CD4-positive, CD25-positive, alpha-beta regulatory T cell (primary cell): ENCODE results near the gene KCNH2. TPM values are rescaled to one million over a fixed set of nuclear protein-coding genes. Genes with fewer than 3 reads are reported as not detected.

Source experiments
- ATAC-seq, 2 donors: fragments of 150-1000 bp; cut with Tn5 transposase; one replicate each; pipeline ENCODE4 v1.10.0; 2021; ENCODE audit warnings: low read depth in 2 of 2, moderate number of reproducible peaks in 2 of 2, moderate library complexity in 1 of 2
- DNase-seq, 3 donors: peaks; one replicate each; pipeline versions ENCODE4 v3.0.0 to v3.0.0-alpha.2; 2012 to 2022; ENCODE audit warnings: mixed read lengths in 1 of 3
- H3K27ac ChIP-seq: one replicate; pipeline ENCODE4 v1.7.0; 2013; ENCODE audit warnings: mild to moderate bottlenecking, low read length; ENCODE audit not compliant: insufficient read depth, poor library complexity, severe bottlenecking
- H3K27me3 ChIP-seq: one replicate; pipeline ENCODE4 v1.7.0; 2013; ENCODE audit warnings: low read length; ENCODE audit not compliant: control insufficient read depth, insufficient read depth
- H3K36me3 ChIP-seq: one replicate; pipeline ENCODE4 v1.7.0; 2013; ENCODE audit warnings: mild to moderate bottlenecking, low read length, moderate library complexity; ENCODE audit not compliant: control insufficient read depth, insufficient read depth
- H3K4me1 ChIP-seq: 2 replicates; pipeline ENCODE4 v1.7.0; 2013; ENCODE audit warnings: mild to moderate bottlenecking, low read length; ENCODE audit not compliant: insufficient read depth, control insufficient read depth, poor library complexity, severe bottlenecking
- H3K4me3 ChIP-seq: one replicate; pipeline ENCODE4 v1.7.0; 2013; ENCODE audit warnings: low read depth, mild to moderate bottlenecking, low read length, moderate library complexity
- H3K9me3 ChIP-seq, 2 experiments: 1 replicate in 1 of 2; 2 replicates in 1 of 2; pipeline ENCODE4 v1.7.0; 2013; ENCODE audit warnings: low read length in 2 of 2, mild to moderate bottlenecking in 1 of 2, moderate library complexity in 1 of 2; ENCODE audit not compliant: control insufficient read depth in 2 of 2
- H3K27ac Mint-ChIP-seq, 3 donors: one replicate each; pipeline ENCODE4 v1.8.0; 2020 to 2022; ENCODE audit warnings: mild to moderate bottlenecking in 3 of 3, mixed read lengths in 3 of 3, moderate library complexity in 2 of 3
- H3K27me3 Mint-ChIP-seq: one replicate; pipeline ENCODE4 v1.8.0; 2022; ENCODE audit warnings: mild to moderate bottlenecking, mixed read lengths
- H3K36me3 Mint-ChIP-seq: one replicate; pipeline ENCODE4 v1.8.0; 2020; ENCODE audit warnings: mixed read lengths
- H3K4me1 Mint-ChIP-seq, 4 donors: one replicate each; pipeline ENCODE4 v1.8.0; 2020 to 2022; ENCODE audit warnings: mixed read lengths in 4 of 4, mild to moderate bottlenecking in 1 of 4
- H3K4me3 Mint-ChIP-seq, 4 donors: one replicate each; pipeline ENCODE4 v1.8.0; 2020 to 2022; ENCODE audit warnings: mild to moderate bottlenecking in 4 of 4, mixed read lengths in 4 of 4, moderate library complexity in 3 of 4
- H3K9me3 Mint-ChIP-seq, 7 donors: one replicate each; pipeline ENCODE4 v1.8.0; 2020 to 2022; ENCODE audit warnings: mixed read lengths in 7 of 7, mild to moderate bottlenecking in 3 of 7, moderate library complexity in 2 of 7
- polyA plus RNA-seq, 4 donors: library from polyadenylated mRNA; unstranded; fragments of 300-500 nt; fragmentation: Illumina TruSeq; gene quantifications; one replicate each; pipeline ENCODE4 v1.2.3, GENCODE V29; 2021
- total RNA-seq: library from RNA; stranded (reverse); gene quantifications from one replicate; pipeline ENCODE4 v1.2.3, GENCODE V29; 2022

The KCNH2 gene
- total and polyA plus RNA-seq, 5 donors from 2014 or later = 0.83 to 3.5 (median 1.6) TPM

DNA sequence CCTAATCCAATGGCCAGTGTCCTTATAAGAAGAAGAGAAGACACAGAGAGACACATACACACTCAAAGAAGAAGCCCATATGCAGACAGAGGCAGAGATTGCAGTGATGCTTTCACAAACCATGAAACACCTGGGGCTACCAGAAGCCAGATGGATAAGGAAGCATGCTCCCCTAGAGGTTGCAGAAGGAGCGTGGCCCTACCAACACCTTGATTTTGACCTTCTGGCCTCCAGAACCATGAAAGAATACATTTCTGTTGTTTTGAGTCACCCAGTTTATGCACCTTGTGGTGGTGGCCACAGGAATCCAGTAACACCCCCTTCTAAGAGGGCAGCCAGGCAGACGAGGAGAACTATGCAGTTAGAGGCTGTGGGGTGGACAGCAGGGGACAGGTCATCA lies 82.3 kb downstream of the KCNH2 start:
- no peak overlapping the region for H3K4me3 Mint-ChIP-seq
- no peaks in the 10 kb centered on the region for H3K36me3 Mint-ChIP-seq
- DNase-seq = no peak
- H3K27me3 ChIP-seq = peaks cover 5% of the 10 kb centered on the region
- no peaks in the 10 kb centered on the region for H3K9me3 ChIP-seq
- no peaks in the 10 kb centered on the region for H3K36me3 ChIP-seq
- ATAC-seq = no peak
- H3K4me3 ChIP-seq = no peak overlapping the region
- H3K27ac ChIP-seq = no peak overlapping the region
- H3K27ac Mint-ChIP-seq = no peak overlapping the region
- peaks cover 0 to 8% (median 3%) of the 10 kb centered on the region in 4 donors for H3K4me1 Mint-ChIP-seq
- H3K4me1 ChIP-seq = peaks cover 5% of the 10 kb centered on the region
- peaks cover 0 to 5% (median 0%) of the 10 kb centered on the region in 7 donors for H3K9me3 Mint-ChIP-seq
- peaks cover 41% of the 10 kb centered on the region for H3K27me3 Mint-ChIP-seq

Other genes with a start within 250 kb of the KCNH2 start
- 37.4 TPM for gene GIMAP5, start 240.9 kb downstream of the KCNH2 start, total RNA-seq
- gene GIMAP5, start 240.9 kb downstream of the KCNH2 start, polyA plus RNA-seq = 100 to 1,000 TPM; 249 to 539 (median 320) TPM
- gene TMEM176B, start 178.0 kb downstream of the KCNH2 start, total RNA-seq = not detected
- 1 to 10 TPM in 1 of 4 donors, under 1 TPM in 2, not detected in 1; 0.21 to 1.0 (median 0.33) TPM for gene TMEM176B, start 178.0 kb downstream of the KCNH2 start, polyA plus RNA-seq
- gene TMEM176A, start 177.6 kb downstream of the KCNH2 start, total RNA-seq = not detected
- gene TMEM176A, start 177.6 kb downstream of the KCNH2 start, polyA plus RNA-seq = under 1 TPM in 2 of 4 donors, not detected in 2; 0.24 TPM
- not detected for gene AOC1, start 125.8 kb downstream of the KCNH2 start, total RNA-seq
- gene AOC1, start 125.8 kb downstream of the KCNH2 start, polyA plus RNA-seq = not detected
- 10.7 TPM for gene NOS3, start 12.7 kb upstream of the KCNH2 start, total RNA-seq
- 1 to 10 TPM; 3.2 to 8.8 (median 7.1) TPM for gene NOS3, start 12.7 kb upstream of the KCNH2 start, polyA plus RNA-seq
- gene ATG9B, start 46.2 kb upstream of the KCNH2 start, total RNA-seq = 21.2 TPM
- gene ATG9B, start 46.2 kb upstream of the KCNH2 start, polyA plus RNA-seq = 10 to 100 TPM; 18.6 to 38.7 (median 36.2) TPM
- 61.4 TPM for gene ABCB8, start 50.1 kb upstream of the KCNH2 start, total RNA-seq
- gene ABCB8, start 50.1 kb upstream of the KCNH2 start, polyA plus RNA-seq = 10 to 100 TPM; 16.9 to 20.6 (median 18.6) TPM
- gene ASIC3, start 70.2 kb upstream of the KCNH2 start, total RNA-seq = 5.9 TPM
- gene ASIC3, start 70.2 kb upstream of the KCNH2 start, polyA plus RNA-seq = not detected
- gene CDK5, start 79.6 kb upstream of the KCNH2 start, total RNA-seq = 7.6 TPM
- gene CDK5, start 79.6 kb upstream of the KCNH2 start, polyA plus RNA-seq = 10 to 100 TPM; 15.7 to 20.7 (median 17.6) TPM
- gene SLC4A2, start 81.3 kb upstream of the KCNH2 start, total RNA-seq = 71.7 TPM
- 10 to 100 TPM; 11.6 to 13.9 (median 12.3) TPM for gene SLC4A2, start 81.3 kb upstream of the KCNH2 start, polyA plus RNA-seq
- gene FASTK, start 102.5 kb upstream of the KCNH2 start, total RNA-seq = 92.4 TPM
- 10 to 100 TPM; 39.5 to 53.3 (median 46.6) TPM for gene FASTK, start 102.5 kb upstream of the KCNH2 start, polyA plus RNA-seq
- gene TMUB1, start 105.2 kb upstream of the KCNH2 start, total RNA-seq = 53.9 TPM
- gene TMUB1, start 105.2 kb upstream of the KCNH2 start, polyA plus RNA-seq = 10 to 100 TPM; 41.1 to 54.6 (median 48.3) TPM
- gene AGAP3, start 108.2 kb upstream of the KCNH2 start, total RNA-seq = 24.7 TPM
- 1 to 10 TPM; 1.9 to 3.2 (median 2.7) TPM for gene AGAP3, start 108.2 kb upstream of the KCNH2 start, polyA plus RNA-seq
- gene GBX1, start 189.4 kb upstream of the KCNH2 start, total RNA-seq = not detected
- gene GBX1, start 189.4 kb upstream of the KCNH2 start, polyA plus RNA-seq = not detected
- not detected for gene ASB10, start 208.9 kb upstream of the KCNH2 start, total RNA-seq
- gene ASB10, start 208.9 kb upstream of the KCNH2 start, polyA plus RNA-seq = not detected
- gene H2BK1, start 232.2 kb upstream of the KCNH2 start, total RNA-seq = 3.8 TPM
- gene H2BK1, start 232.2 kb upstream of the KCNH2 start, polyA plus RNA-seq = not detected
- gene ABCF2, start 248.9 kb upstream of the KCNH2 start, total RNA-seq = 16.3 TPM
- gene ABCF2, start 248.9 kb upstream of the KCNH2 start, polyA plus RNA-seq = 10 to 100 TPM; 25.9 to 31.4 (median 29.7) TPM